Measurements from ENCODE around the gene PSD4. TPM values are rescaled to one million over a fixed set of nuclear protein-coding genes. Genes with fewer than 3 reads are reported as not detected.

Gene PSD4
- total RNA-seq, 1 donor from 2014 or later: 27.1 TPM

DNA sequence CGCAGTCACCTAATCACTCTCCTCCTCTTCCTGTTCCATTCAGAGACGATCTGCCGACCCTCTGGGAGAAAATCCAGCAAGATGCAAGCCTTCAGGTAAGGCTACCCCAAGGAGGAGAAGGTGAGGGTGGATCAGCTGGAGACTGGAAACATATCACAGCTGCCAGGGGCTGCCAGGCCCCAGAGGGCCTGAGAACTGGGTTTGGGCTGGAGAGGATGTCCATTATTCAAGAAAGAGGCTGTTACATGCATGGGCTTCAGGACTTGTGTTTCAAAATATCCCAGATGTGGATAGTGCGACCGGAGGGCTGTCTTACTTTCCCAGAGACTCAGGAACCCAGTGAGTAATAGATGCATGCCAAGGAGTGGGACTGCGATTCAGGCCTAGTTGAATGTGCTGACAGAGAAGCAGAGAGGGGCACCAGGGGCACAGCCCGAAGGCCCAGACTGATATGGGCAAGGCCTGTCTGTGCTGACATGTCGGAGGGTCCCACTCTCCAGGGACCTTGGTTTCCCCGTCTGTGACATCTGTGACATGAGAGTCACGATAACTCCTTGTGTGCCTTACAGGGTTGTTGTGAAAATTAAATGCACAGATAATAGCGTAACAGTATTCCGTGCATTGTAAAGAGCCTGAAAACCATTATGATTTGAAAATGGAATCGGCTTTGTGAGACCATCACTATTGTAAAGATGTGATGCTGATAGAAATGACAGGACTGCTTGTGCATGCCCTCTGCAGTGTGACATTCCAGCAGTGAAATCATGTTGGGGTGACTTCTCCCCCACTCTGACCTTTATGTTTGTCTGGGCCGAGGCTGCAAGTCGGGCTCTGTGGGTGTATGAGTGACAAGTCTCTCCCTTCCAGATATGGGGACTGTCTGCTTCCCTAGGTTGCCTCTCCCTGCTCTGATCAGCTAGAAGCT lies 45.9 kb upstream of the PSD4 start:
- Mint-ChIP-seq H3K27ac (no peak overlapping the region), H3K27me3 (peaks cover 3% of the 10 kb centered on the region), H3K9me3 (ENCODE audit: low read depth) (no peaks in the 10 kb centered on the region), H3K4me3 (ENCODE audit: low read depth) (no peak overlapping the region), H3K36me3 (ENCODE audit: insufficient read depth) (no peaks in the 10 kb centered on the region), H3K4me1 (ENCODE audit: low read depth) (peaks cover 7% of the 10 kb centered on the region)
- TF ChIP-seq, protein P1, sequence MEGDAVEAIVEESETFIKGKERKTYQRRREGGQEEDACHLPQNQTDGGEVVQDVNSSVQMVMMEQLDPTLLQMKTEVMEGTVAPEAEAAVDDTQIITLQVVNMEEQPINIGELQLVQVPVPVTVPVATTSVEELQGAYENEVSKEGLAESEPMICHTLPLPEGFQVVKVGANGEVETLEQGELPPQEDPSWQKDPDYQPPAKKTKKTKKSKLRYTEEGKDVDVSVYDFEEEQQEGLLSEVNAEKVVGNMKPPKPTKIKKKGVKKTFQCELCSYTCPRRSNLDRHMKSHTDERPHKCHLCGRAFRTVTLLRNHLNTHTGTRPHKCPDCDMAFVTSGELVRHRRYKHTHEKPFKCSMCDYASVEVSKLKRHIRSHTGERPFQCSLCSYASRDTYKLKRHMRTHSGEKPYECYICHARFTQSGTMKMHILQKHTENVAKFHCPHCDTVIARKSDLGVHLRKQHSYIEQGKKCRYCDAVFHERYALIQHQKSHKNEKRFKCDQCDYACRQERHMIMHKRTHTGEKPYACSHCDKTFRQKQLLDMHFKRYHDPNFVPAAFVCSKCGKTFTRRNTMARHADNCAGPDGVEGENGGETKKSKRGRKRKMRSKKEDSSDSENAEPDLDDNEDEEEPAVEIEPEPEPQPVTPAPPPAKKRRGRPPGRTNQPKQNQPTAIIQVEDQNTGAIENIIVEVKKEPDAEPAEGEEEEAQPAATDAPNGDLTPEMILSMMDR (IDR thresholded peaks at IDR 0.05; ENCODE audit: unreplicated experiment): no peak
- no peak for DNase-seq (ENCODE audit: low spot score, unreplicated experiment)

DNA sequence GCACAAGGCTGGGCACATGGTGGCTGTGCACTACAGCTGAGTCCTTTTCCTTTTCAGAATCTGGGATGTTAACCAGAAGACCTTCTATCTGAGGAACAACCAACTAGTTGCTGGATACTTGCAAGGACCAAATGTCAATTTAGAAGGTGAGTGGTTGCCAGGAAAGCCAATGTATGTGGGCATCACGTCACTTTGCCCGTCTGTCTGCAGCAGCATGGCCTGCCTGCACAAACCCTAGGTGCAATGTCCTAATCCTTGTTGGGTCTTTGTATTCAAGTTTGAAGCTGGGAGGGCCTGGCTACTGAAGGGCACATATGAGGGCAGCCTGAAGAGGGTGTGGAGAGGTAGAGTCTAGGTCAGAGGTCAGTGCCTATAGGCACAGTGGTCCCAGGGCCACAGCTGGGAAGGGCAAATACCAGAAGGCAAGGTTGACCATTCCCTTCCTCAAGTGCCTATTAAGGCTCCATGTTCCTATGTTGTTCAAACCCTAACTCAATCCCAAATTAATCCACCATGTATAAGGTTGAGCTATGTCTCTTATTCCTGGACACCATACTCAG lies 44.2 kb upstream of the PSD4 start:
- Mint-ChIP-seq H3K9me3 (ENCODE audit: low read depth) (no peaks in the 10 kb centered on the region), H3K27me3 (no peaks in the 10 kb centered on the region), H3K36me3 (ENCODE audit: insufficient read depth) (no peaks in the 10 kb centered on the region), H3K4me3 (ENCODE audit: low read depth) (no peak overlapping the region), H3K27ac (no peak overlapping the region), H3K4me1 (ENCODE audit: low read depth) (peaks cover 7% of the 10 kb centered on the region)
- TF ChIP-seq, protein P1 (IDR thresholded peaks at IDR 0.05; ENCODE audit: unreplicated experiment): no peak
- DNase-seq (ENCODE audit: low spot score, unreplicated experiment): no peak

DNA sequence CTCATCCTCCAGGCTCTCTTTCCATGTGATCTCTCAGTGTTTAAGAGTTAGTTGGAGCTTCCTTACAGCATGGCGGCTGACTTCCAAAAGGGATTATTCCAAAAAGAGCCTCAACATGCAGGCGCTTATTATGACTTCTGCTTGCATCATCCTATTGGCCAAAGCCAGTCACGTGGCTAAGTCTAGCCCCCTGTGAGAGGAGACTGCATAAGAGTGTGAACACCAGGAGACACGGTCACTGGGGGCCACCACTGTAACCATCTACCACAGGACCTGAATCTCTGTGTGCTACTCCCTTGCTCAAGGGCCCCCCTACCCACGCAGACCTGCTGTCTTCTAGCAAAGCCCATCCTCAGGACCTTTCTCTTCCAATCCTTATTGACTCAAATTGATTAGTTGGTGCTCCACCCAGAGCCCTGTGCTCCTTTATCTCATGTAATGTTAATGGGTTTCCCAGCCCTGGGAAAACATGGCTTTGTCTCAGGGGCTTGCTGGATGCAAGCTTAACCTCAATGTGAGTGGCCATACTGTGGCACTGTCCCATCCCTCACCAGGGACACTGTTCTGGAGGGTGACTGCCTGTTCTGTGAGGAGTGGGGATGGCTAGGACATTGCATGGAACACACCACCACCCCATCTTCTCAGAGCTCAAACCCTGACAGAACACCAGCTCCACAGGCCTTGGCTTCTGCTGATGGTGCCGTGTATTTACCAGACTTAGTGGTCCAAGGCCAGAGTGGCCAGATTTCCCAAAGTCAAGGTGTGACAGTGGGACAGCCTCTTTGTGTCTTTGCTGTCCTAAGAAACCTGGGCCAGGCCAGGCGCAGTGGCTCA lies 42.2 kb upstream of the PSD4 start:
- Mint-ChIP-seq H3K27ac (no peak overlapping the region), H3K27me3 (no peaks in the 10 kb centered on the region), H3K9me3 (ENCODE audit: low read depth) (no peaks in the 10 kb centered on the region), H3K36me3 (ENCODE audit: insufficient read depth) (no peaks in the 10 kb centered on the region), H3K4me1 (ENCODE audit: low read depth) (peaks cover 7% of the 10 kb centered on the region), H3K4me3 (ENCODE audit: low read depth) (no peak overlapping the region)
- TF ChIP-seq, protein P1 (IDR thresholded peaks at IDR 0.05; ENCODE audit: unreplicated experiment): no peak
- DNase-seq (ENCODE audit: low spot score, unreplicated experiment): no peak

DNA sequence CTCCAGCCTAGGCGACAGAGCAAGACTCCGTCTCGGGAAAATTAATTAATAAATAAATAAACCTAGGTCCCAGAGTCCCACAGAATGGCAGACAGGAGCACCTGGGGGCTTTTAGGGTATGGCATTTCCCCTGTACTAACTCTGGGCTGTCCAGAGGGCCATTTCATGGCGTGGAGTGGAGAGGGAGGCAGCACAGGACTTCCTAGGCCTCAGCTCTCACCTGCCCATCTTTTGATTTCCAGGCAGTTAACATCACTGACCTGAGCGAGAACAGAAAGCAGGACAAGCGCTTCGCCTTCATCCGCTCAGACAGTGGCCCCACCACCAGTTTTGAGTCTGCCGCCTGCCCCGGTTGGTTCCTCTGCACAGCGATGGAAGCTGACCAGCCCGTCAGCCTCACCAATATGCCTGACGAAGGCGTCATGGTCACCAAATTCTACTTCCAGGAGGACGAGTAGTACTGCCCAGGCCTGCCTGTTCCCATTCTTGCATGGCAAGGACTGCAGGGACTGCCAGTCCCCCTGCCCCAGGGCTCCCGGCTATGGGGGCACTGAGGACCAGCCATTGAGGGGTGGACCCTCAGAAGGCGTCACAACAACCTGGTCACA lies 41.3 kb upstream of the PSD4 start:
- Mint-ChIP-seq H3K9me3 (ENCODE audit: low read depth) (no peaks in the 10 kb centered on the region), H3K4me3 (ENCODE audit: low read depth) (no peak overlapping the region)
- TF ChIP-seq, protein P1 (IDR thresholded peaks at IDR 0.05; ENCODE audit: unreplicated experiment): no peak

More for the DNA sequence above, 41.3 kb upstream of the PSD4 start:
- no peaks in the 10 kb centered on the region for H3K36me3 Mint-ChIP-seq (ENCODE audit: insufficient read depth)
- no peak overlapping the region for H3K27ac Mint-ChIP-seq
- no peaks in the 10 kb centered on the region for H3K27me3 Mint-ChIP-seq
- no peak for DNase-seq (ENCODE audit: low spot score, unreplicated experiment)
- no peaks in the 10 kb centered on the region for H3K4me1 Mint-ChIP-seq (ENCODE audit: low read depth)
